ENCODE measurements around the gene IFI30. TPM values are rescaled to one million over a fixed set of nuclear protein-coding genes. Genes with fewer than 3 reads are reported as not detected.
"Not testable (repeated sequence)": the region's sequence is repeated elsewhere in the genome, so short reads cannot be mapped to it uniquely, and the experiment has no call there.

IFI30 gene
- total RNA-seq, 1 donor from 2014 or later = 4.3 TPM

DNA sequence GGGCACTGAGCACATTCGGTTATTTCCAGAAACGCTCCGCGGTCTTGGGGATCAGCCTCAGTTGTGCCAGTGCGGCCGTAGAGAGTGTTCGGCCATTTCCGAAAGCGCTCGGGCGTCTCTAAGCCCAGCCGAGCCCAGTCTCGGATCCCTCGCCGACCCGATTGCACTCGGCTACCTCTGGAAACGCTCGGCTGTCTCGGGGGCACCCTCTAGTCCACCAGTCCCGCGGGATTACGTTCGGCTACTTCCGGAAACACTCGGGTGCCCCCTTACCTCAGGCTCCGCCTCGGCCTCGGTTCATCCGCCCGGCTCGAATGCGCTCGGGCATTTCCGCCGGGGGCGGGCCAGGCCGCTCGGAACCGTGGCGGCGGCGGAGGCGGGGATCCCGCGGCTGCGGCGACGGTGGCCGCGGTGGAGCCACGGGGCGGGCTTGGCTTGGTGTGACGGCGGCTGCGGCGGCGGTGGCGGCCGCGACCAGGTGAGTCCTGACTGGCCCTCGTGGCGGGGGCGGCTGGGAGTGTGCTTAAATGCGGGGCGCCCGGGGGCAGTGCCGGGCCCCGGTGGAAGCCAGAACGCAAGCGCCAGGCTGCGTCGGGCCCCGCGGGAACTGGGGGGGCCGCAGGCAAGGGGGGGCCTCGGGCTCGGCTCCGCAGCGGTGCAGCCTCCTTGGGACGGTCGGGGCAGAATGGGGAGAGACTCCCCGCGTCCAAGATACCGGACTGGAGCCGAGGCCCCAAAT is 20.6 kb upstream of the IFI30 start, which contains the start of gene PIK3R2:
TSS of gene PIK3R2 (plus strand) at position 347 of the 739 bp plus-strand sequence. CDS start 2,717 bp downstream, outside the sequence.
- DNase-seq (ENCODE audit: low spot score) = peak; percentile 100

DNA sequence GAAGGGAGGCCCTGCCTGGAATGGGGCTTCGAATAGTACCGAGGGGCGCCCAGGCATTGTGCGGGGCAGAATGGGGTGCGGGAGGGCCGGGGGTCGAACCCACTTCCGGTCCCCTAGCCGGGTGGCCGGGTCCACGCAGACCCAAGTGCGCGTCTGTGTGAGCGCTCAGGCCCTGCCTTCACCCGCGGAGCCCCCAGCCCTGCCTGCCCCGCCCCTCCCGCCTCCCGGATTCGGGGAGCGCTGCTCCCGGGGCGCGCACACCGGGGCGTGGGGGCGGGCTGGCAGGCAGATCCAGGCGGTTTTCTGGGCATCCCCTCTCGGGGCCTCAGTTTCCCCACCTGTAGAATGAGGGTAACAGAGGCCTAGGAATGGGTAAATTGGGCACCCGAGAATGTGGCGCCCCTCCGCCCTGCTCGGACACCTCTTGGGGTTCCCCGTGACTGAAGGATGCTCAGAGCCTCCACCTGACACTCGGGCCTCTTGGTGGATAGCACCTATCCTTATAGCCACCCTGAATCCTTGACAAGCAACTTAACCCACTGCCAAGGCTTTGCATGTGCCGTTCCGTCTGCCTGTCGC is 20.0 kb upstream of the IFI30 start:
- no peak for DNase-seq (ENCODE audit: low spot score)

DNA sequence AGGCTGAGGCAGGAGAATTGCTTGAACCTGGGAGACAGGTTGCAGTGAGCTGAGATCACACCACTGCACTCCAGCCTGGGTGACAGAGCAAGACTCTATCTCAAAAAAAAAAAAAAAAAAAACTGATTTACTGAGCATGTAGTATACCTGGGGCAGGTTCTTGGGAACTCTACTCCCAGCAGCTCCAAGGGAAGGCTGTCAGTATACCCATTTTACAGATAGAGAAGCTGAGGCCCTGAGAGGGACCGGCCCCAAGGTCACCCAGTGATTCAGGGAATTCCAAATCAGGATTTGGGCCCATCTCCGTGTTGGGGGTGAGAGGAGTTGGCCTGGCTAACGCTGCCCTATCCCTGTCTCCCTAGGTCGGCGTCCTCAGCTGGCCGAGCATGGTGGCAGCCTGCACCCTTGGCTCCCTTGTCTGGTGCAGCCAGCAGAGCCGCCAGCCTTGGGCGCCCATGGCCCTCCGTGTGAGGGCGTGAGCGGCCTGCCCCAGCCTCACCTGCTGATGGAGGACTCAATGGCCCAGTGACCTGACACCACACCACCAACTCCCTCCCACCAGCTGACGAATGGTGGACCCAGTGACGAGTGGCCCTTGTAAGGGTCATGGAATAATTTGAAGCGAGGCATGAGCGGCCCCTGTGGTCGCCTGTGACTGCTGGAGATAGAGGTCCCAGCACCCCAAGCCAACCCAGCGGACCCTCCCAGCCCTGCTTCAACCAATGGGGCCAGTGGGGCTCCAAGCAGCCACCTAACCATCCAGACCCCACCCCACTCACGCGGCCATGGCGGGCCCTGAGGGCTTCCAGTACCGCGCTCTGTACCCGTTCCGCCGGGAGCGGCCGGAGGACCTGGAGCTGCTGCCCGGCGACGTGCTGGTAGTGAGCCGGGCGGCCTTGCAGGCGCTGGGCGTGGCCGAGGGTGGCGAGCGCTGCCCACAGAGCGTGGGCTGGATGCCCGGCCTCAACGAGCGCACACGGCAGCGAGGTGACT is 18.2 kb upstream of the IFI30 start:
- DNase-seq (ENCODE audit: low spot score) = no peak

DNA sequence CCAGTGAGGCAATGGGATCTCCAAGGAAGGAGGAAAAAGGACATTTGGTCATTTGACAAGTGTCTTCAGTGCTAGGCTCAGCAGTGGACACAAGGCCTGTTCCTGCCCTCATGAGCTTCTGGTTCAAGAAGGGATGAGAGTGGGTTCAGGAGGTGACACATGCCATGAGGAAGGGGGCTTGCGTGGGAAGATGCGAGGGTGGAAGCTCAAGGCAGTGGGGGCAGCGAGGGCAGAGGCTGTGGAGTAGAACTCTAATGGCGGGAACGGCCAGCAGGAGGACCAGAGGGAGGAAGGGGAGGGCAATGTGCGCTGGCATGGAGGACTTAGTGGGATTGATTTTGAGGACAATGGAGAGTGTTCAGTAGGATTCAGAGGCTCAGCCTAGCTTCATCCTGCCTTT is 17.3 kb upstream of the IFI30 start:
- no peak for DNase-seq (ENCODE audit: low spot score)

DNA sequence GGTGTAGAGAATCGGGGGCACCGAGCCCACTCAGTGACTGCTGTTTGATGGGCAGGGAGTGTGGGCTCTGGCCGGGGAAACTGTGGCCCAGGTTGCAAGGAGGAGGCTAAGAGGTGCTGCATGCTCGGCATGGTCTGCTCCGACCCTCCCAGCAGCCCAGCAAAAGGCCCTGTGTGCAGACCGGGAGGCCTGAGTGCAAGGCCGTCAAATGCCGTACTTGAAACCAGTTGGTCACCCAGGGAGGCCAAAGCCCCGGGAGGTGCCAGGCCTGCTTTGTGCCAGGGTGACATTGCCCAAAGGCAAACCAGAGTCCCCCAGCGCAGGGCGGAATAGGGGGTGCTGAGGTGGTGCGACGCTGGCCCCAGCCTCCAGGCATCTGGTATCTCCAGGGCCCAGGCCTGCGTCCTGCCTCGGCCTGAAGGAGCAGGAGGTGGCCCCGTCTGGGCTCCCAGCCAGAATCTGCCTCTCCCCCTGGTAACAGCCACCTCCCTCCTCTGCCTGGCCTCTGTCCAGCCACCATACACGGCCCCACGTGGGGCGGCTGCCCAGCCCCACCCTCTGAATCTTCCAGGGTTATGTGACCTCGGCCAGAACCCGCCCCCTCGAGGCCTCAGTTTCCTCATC is 16.7 kb upstream of the IFI30 start:
- DNase-seq (ENCODE audit: low spot score) = peak; percentile 95

DNA sequence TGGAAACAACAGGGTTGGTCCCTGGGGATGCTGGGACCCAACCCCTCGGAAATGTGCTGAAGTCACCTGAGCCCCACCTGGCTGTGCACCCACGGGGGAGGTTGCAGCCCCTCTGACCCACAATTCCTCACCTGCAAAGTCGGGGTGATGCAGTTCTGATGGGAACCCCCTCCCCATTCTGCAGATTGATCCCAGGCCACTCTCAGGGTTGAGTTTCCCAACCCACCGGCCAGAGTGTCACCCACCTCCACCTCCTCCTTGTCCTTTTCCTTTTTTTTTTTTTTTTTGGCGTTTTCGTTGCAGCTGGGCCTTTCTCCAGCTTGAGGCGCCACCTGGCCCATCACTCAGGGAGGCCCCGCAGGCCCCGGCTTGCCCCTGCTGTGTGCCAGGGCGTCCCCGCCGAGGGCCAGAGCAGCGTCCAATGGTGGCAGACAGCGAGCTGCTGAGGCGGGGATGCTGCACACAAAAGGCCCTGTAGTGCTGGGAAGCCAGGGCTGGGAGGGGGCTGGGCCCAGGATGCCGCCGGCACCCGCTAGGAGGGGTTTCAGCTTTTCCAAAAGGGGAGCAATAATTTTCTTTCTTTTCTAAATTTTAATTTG is 16.0 kb upstream of the IFI30 start:
- DNase-seq (ENCODE audit: low spot score) = peak; percentile 58

DNA sequence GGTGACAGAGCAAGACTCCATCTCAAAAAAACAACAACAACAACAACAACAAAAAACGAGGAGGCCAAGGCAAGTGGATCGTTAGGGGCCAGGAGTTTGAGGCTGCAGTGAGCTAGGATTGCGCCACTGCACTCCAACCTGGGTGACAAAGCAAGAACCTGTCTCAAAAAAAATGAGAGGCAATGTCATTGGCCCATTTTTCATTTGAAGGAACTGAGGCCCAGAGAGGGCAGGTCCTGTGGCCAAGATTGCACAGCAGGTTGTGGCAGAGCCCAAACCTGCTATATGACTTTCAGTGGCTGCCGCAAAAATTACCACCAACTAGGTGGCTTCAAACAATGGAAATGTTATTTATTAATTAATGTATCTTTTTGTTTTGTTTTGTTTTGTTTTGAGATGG is 15.1 kb upstream of the IFI30 start:
- no peak for DNase-seq (ENCODE audit: low spot score)

DNA sequence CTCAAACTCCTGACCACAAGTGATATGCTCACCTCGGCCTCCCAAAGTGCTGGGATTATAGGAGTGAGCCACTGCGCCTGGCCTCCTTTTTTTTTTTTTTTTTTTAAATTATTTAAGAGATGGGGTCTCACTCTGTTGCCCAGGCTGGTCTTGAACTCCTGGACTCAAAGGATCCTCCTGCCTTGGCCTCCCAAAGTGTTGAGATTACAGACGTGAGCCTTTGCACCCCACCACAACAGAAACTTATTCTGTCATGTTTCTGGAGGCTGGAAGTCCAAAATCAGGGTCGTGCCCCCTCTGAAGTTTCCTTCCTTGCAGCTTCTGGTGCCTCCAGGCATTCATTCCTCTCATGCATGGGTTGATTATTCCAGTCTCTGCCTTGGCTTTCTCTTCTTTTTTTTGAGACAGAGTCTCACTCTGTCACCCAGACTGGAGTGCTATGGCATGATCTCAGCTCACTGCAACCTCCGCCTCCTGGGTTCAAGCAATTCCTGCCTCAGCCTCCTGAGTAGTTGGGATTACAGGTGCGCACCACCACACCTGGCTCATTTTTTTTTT is 14.5 kb upstream of the IFI30 start:
- not testable (repeated sequence) for DNase-seq (ENCODE audit: low spot score)

DNA sequence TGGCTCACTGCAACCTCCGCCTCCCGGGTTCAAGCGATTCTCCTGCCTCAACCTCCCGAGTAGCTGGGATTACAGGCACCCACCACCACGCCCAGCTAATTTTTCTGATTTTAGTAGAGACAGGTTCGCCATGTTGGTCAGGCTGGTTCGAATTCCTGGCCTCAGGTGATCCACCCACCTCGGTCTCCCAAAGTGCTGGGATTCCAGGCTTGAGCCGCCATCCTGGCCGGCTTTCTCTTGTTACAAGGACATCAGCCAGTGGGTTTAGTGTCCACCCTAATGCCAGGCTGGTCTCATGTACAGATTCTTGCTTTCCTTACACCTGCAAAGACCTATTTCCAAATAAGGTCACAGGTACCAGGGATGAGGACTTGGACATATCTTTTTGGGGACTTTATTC is 13.8 kb upstream of the IFI30 start:
- no peak for DNase-seq (ENCODE audit: low spot score)

DNA sequence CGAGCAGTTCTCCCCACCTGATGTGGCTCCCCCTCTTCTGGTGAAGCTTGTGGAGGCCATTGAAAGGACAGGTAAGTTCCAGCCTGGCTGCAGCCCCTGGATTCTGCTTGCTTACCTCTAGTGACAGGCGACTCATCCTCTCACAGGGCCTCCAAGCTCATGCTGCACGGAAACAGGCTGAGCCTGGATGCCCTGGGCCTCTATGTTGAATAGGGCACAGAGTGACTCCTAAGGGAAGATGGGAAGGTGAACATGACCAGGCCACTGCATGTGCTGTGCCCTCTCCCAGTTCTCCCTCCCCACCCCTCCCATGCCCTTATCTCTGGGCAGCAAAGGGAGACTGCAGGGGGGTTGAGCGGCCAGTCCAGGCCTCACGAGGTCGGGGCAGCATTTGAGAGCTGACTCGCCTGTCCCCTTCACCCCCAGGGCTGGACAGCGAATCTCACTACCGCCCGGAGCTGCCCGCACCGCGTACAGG is 13.1 kb upstream of the IFI30 start:
- no peak for DNase-seq (ENCODE audit: low spot score)

DNA sequence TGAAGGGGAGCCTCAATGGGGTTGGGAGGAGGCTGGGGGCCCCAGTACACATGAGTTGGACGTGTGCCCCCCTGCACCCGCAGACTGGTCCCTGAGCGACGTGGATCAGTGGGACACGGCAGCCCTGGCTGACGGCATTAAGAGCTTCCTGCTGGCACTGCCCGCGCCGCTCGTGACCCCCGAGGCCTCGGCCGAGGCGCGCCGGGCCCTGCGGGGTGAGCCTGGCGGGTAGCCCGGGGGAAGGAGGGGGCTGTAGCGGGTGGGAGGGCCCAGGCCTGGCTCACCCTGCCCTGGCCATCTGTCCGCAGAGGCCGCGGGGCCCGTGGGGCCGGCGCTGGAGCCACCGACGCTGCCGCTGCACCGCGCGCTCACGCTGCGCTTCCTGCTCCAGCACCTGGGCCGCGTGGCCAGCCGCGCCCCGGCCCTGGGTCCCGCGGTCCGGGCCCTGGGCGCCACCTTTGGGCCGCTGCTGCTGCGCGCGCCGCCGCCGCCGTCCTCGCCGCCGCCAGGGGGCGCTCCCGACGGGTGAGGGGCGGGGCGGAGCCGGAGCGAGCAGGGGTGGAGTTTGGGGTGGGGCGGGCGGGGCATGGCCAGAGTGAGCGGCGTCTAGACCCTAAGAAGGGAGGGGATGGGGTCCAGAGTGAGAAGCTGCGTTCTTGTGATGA is 12.5 kb upstream of the IFI30 start:
- no peak for DNase-seq (ENCODE audit: low spot score)

DNA sequence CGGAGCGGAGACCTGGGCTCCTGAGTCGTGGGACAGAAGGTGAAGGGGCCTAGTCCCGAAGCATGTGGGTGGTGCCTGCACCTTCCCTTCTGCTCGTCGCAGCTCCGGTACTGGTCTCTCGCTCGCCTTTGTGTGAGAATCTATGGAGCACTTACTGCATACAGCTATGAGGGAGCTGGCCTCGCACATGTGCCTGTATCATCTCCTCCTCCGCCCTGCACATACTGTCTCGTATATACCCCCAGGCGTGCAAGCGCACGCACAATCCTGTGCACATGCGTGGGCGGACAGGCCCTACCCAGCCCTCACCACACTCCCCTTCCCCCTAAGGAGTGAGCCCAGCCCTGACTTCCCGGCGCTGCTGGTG is 12.0 kb upstream of the IFI30 start:
- DNase-seq (ENCODE audit: low spot score) = no peak

DNA sequence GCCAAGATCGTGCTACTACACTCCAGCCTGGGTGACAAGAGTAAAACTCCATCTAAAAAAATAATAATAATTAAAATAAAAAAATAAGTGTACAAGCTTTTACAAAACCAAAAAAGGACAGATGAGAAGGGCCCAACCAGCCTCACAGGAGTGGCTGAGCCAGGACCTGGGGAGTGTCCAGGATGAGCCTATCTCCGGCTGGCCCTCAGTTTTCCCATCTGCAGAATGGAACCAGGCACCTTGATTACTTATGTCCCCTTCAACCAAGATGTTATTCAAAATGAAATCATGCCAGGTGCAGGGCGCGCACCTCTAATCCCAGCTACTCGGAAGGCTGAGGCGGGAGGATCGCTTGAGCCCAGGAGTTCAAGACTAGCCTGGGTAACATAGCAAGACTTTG is 9.5 kb upstream of the IFI30 start:
- no peak for DNase-seq (ENCODE audit: low spot score)

DNA sequence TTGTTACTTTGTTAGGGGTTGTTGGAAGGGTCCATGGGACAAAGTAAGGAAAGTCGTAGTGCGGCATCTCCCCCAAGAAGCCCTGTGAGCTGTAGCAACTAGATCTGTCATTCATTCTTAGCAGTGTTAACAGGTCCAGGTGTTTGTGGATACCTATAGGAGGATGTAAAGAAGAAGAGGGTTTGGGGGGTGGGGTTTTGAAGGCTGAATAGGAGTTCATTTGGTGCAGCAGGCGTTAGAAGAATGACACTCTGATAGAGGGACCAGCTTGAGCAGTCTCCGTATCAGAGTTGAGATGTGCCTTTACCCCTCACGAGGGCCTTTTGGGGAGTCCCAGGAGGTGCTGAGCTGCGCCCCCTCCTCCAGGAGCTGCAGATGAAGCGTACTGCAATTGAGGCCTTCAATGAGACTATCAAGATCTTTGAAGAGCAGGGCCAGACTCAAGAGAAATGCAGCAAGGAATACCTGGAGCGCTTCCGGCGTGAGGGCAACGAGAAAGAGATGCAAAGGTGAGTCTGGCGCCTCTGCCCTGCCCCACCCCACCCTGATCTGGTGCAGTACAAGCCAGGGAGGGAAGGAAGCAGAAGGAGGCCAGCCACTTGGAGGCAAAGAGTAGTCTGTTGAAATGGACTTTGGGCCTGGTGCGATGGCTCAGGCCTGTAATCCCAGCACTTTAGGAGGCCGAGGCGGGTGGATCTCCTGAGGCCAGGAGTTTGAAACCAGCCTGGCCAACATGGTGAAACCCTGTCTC is 7.6 kb upstream of the IFI30 start:
- DNase-seq (ENCODE audit: low spot score) = no peak

DNA sequence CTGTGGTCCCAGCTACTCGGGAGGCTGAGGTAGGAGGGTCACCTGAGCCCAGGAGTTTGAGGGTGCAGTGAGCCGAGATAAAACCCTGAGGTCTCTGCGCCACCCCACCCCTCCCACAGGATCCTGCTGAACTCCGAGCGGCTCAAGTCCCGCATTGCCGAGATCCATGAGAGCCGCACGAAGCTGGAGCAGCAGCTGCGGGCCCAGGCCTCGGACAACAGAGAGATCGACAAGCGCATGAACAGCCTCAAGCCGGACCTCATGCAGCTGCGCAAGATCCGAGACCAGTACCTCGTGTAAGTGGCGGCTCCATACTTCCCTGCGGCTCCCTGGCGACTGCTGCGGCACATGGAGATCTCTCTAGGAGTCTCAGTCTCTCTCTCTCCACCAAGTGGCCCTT is 6.6 kb upstream of the IFI30 start:
- DNase-seq (ENCODE audit: low spot score) = no peak

DNA sequence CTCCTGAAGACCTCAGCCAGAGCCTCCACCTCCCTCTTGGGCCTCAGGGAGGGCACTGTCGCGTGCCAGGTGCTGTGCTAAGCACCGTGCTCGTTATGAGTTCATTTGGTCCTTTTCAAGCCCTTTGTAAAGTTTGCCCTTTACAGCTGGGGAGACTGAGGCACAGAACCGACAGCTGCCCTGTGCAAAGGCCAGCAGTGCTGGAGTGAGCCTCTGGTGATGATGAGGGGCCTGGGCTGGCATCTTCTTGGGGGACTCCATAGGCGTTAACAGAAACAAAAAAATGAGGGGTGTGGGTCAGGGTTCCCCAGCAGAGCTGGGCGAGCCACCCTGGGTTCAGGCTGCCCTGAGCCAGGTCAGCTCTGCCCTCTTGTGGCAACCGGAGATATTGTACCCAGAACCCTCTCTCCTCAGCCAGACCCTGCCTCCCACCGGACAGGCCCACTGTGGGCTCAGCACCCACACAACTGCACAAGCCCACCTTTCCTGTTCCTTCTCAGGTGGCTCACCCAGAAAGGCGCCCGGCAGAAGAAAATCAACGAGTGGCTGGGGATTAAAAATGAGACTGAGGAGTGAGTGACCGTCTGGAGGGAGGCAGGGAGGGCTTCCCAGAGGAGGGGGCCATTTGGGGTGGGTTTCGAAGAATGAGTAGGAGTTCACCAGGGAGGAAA is 5.5 kb upstream of the IFI30 start:
- DNase-seq (ENCODE audit: low spot score) = no peak

DNA sequence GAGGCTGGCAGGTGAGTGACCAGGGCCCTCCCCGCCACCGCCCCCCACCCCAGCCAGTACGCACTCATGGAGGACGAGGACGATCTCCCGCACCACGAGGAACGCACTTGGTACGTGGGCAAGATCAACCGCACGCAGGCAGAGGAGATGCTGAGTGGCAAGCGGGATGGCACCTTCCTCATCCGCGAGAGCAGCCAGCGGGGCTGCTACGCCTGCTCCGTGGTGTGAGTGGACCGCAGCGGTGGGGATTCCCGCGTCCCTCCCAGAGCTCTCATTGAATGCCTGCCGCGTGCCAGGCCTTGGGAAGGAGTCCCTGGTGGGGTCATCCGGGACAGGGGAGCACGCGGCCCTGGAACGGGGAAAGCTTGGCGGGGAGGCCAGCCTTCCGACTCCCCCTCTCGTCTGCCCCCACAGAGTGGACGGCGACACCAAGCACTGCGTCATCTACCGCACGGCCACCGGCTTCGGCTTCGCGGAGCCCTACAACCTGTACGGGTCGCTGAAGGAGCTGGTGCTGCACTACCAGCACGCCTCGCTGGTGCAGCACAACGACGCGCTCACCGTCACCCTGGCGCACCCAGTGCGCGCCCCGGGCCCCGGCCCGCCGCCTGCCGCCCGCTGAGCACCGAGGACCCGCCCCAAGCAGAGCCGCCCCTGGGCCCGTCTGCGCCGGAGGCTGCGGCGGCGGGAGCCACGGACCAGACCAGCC is 4.8 kb upstream of the IFI30 start:
- no peak for DNase-seq (ENCODE audit: low spot score)

DNA sequence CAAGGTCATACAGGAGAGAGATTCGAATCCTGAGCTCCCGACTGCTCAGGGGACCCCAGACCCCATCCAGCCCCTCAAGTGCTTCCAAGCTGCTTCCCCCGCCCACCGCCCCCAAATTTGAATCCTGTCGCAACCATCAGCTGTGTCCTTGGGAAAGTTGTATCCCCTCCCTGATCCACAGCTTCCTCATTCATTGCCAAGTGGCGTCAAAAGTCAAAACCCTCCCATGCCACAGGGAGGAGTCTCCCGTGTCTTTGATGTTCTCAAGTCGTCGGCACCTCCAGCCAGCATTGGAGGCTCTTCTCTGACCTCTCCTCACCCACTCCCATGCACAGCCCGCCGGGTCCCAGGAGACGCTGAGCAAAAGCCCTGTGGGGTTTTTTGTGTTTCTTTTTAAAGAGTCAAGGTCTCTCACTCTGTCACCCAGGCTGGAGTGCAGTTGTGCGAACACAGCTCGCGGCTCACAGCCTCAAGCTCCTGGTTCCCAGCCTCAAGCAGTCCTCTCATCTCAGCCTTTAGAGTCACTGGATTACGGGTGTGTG is 2.8 kb upstream of the IFI30 start:
- no peak for DNase-seq (ENCODE audit: low spot score)
